PC-3 (cell line): ENCODE results near the gene RAB42. TPM values are rescaled to one million over a fixed set of nuclear protein-coding genes. Genes with fewer than 3 reads are reported as not detected.

Source experiments
- ATAC-seq: fragments of 200-7000 bp; cut with Tn5 transposase; 2 replicates; pipeline ENCODE4 v1.9.1; 2020; ENCODE audit warnings: mild to moderate bottlenecking, moderate library complexity
- BruUV-seq: library from RNA; stranded (reverse); fragments of 400-500 nt; replicated peaks from 2 replicates; lab custom pipeline; 2021; lab: Mats Ljungman, UMichigan
- CTCF ChIA-PET: fragments of 300-600 bp; sonication (Branson Sonifier 250); formaldehyde crosslinking; loops from one replicate; lab custom pipeline; 2022; ENCODE audit warnings: antibody characterized with exemption; lab: Charles Lee
- POLR2A ChIA-PET: fragments of 300-600 bp; sonication (Branson Sonifier 250); formaldehyde crosslinking; loops from one replicate; lab custom pipeline; 2022; ENCODE audit warnings: antibody characterized with exemption; ENCODE audit not compliant: unreplicated experiment; lab: Charles Lee
- DNase-seq: peaks from one replicate; pipeline ENCODE4 v3.0.0-alpha.2; 2015
- H2AFZ ChIP-seq: fragments of 300-600 bp; sonication (generic); 2 replicates; pipeline ENCODE4 v1.6.0; 2016; ENCODE audit warnings: antibody characterized with exemption, low read length
- H3F3A ChIP-seq: fragments of 300-600 bp; sonication (generic); one replicate; pipeline ENCODE4 v1.6.0; 2017; ENCODE audit warnings: antibody characterized with exemption, low read length, control low read depth, mild to moderate bottlenecking; ENCODE audit not compliant: unreplicated experiment
- H3K27ac ChIP-seq: fragments of 300-600 bp; sonication (generic); 2 replicates; pipeline ENCODE4 v1.5.1; 2016; ENCODE audit warnings: mild to moderate bottlenecking, low read length
- H3K27me3 ChIP-seq: fragments of 300-600 bp; sonication (generic); 2 replicates; pipeline ENCODE4 v1.6.1; 2016; ENCODE audit warnings: low read length, mixed read lengths
- H3K36me3 ChIP-seq: fragments of 300-600 bp; sonication (generic); 2 replicates; pipeline ENCODE4 v1.6.1; 2016; ENCODE audit warnings: low read depth, mixed run types, low read length, mixed read lengths
- H3K4me1 ChIP-seq: fragments of 300-600 bp; sonication (generic); 2 replicates; pipeline ENCODE4 v1.5.1; 2016; ENCODE audit warnings: low read length; ENCODE audit not compliant: insufficient read depth
- H3K4me2 ChIP-seq: fragments of 300-600 bp; sonication (generic); 2 replicates; pipeline ENCODE4 v1.6.0; 2016; ENCODE audit warnings: low read length
- H3K4me3 ChIP-seq: fragments of 300-600 bp; sonication (generic); 2 replicates; pipeline ENCODE4 v1.5.1; 2016; ENCODE audit warnings: mild to moderate bottlenecking, low read length, mixed read lengths
- H3K79me2 ChIP-seq: fragments of 300-600 bp; sonication (generic); 2 replicates; pipeline ENCODE4 v1.6.1; 2017; ENCODE audit warnings: low read length, mixed read lengths
- H3K9ac ChIP-seq: fragments of 300-600 bp; sonication (generic); 2 replicates; pipeline ENCODE4 v1.6.0; 2016; ENCODE audit warnings: mild to moderate bottlenecking, low read length
- H3K9me2 ChIP-seq: fragments of 300-600 bp; sonication (generic); replicated peaks from 2 replicates; pipeline ENCODE4 v1.6.1; 2016; ENCODE audit warnings: mixed run types, low read length, mixed read lengths
- H3K9me3 ChIP-seq: fragments of 300-600 bp; sonication (generic); 2 replicates; pipeline ENCODE4 v1.6.1; 2016; ENCODE audit warnings: low read length, mixed read lengths
- H4K20me1 ChIP-seq: fragments of 300-600 bp; sonication (generic); 2 replicates; pipeline ENCODE4 v1.6.1; 2016; ENCODE audit warnings: low read length, mixed read lengths
- EZH2phosphoT487 ChIP-seq: fragments of 300-600 bp; sonication (generic); IDR thresholded peaks from 2 replicates; pipeline ENCODE4 v1.6.1; 2018; ENCODE audit warnings: mild to moderate bottlenecking, antibody characterized with exemption, low read length, borderline replicate concordance
- intact Hi-C: fragments of 100-400 bp; cut with micrococcal nuclease; formaldehyde crosslinking; loops from 2 replicates; pipeline ENCODE4 v1.9.0; 2023
- total RNA-seq: library from RNA; depleted of rRNA; stranded (reverse); fragments of >200 nt; gene quantifications from 2 replicates; pipeline ENCODE4 v1.2.3, GENCODE V29; 2014
- TF ChIP-seq, protein P1 (sequence below): fragments of 300-600 bp; sonication (generic); conservative IDR thresholded peaks from 2 replicates; pipeline ENCODE4 v1.5.1; 2017; ENCODE audit warnings: antibody characterized with exemption, low read depth, mild to moderate bottlenecking, low read length

Gene RAB42
- total RNA-seq, 1 experiment from 2014 or later = 1.5 TPM

GRCh38 chr1:28580722-28581530 is 11.1 kb upstream of the RAB42 start:
- POLR2A ChIA-PET = interaction anchor here (0.5 to 1.9 kb wide), 9 partner anchors 14 to 332 kb away, joined by 3 to 38 read pairs (median 6); partner anchors contain the start of gene TRNAU1AP
- intact Hi-C loops = loop anchor here (1.0 to 5.0 kb wide), 4 partner anchors 18 to 334 kb away; no protein-coding TSS in a partner anchor
- BruUV-seq = TSS peak; percentile 68

GRCh38 chr1:28581531-28582247 is 10.4 kb upstream of the RAB42 start:
- ChIA-PET POLR2A (interaction anchor here (0.5 to 1.9 kb wide), 14 partner anchors 13 to 453 kb away, joined by 3 to 38 read pairs (median 6); partner anchors contain the start of gene TRNAU1AP), CTCF (interaction anchor here (0.7 to 1.9 kb wide), 3 partner anchors 21 to 64 kb away, joined by 3 to 10 read pairs (median 4); no protein-coding TSS in a partner anchor)
- Histone ChIP-seq H3K9ac (peak overlapping the region; percentile 99), H3K27me3 (no peaks in the 10 kb centered on the region), H4K20me1 (peaks cover 40% of the 10 kb centered on the region), H3K9me3 (no peaks in the 10 kb centered on the region), H2AFZ (peak overlapping the region; percentile 88), H3K4me3 (peak overlapping the region; percentile 99), H3K27ac (peak overlapping the region; percentile 66), H3K4me1 (peaks cover 15% of the 10 kb centered on the region), H3K4me2 (peak overlapping the region; percentile 92), H3K36me3 (peaks cover 43% of the 10 kb centered on the region), H3K79me2 (peaks cover 39% of the 10 kb centered on the region), H3F3A (peaks cover 27% of the 10 kb centered on the region), H3K9me2 (no peaks in the 10 kb centered on the region)
- intact Hi-C loops = loop anchor here (1.0 to 5.0 kb wide), 4 partner anchors 17 to 334 kb away; no protein-coding TSS in a partner anchor
- TF ChIP-seq, protein P1, sequence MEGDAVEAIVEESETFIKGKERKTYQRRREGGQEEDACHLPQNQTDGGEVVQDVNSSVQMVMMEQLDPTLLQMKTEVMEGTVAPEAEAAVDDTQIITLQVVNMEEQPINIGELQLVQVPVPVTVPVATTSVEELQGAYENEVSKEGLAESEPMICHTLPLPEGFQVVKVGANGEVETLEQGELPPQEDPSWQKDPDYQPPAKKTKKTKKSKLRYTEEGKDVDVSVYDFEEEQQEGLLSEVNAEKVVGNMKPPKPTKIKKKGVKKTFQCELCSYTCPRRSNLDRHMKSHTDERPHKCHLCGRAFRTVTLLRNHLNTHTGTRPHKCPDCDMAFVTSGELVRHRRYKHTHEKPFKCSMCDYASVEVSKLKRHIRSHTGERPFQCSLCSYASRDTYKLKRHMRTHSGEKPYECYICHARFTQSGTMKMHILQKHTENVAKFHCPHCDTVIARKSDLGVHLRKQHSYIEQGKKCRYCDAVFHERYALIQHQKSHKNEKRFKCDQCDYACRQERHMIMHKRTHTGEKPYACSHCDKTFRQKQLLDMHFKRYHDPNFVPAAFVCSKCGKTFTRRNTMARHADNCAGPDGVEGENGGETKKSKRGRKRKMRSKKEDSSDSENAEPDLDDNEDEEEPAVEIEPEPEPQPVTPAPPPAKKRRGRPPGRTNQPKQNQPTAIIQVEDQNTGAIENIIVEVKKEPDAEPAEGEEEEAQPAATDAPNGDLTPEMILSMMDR = 0 out of 2 replicates have a peak, but pooled peaks have one; percentile 7
- no peak for TF ChIP-seq EZH2phosphoT487
- peak; percentile 94 for ATAC-seq
- peak; percentile 95 for DNase-seq
- no TSS peak for BruUV-seq

More at GRCh38 chr1:28580722-28581530, 11.1 kb upstream of the RAB42 start:
- H3K36me3 ChIP-seq = peaks cover 43% of the 10 kb centered on the region
- CTCF ChIA-PET = interaction anchor here (0.6 to 1.9 kb wide), 2 partner anchors 21 to 62 kb away, joined by 3 to 10 read pairs; no protein-coding TSS in a partner anchor
- no peak for TF ChIP-seq EZH2phosphoT487
- TF ChIP-seq, protein P1 = peak; percentile 36; the same call in 1 of the 2 replicates
- H3K79me2 ChIP-seq = peaks cover 39% of the 10 kb centered on the region
- ATAC-seq = peak; percentile 16
- H3K4me2 ChIP-seq = peak overlapping the region; percentile 92
- peaks cover 15% of the 10 kb centered on the region for H3K4me1 ChIP-seq
- H3F3A ChIP-seq = peaks cover 27% of the 10 kb centered on the region
- peak overlapping the region; percentile 99 for H3K4me3 ChIP-seq
- DNase-seq = peak; percentile 47
- peak overlapping the region; percentile 99 for H3K9ac ChIP-seq
- peak overlapping the region; percentile 66 for H3K27ac ChIP-seq
- no peaks in the 10 kb centered on the region for H3K9me3 ChIP-seq
- no peaks in the 10 kb centered on the region for H3K9me2 ChIP-seq
- H2AFZ ChIP-seq = no peak overlapping the region
- peaks cover 40% of the 10 kb centered on the region for H4K20me1 ChIP-seq
- no peaks in the 10 kb centered on the region for H3K27me3 ChIP-seq
